ENCODE measurements around the gene C2CD4C.

DNA sequence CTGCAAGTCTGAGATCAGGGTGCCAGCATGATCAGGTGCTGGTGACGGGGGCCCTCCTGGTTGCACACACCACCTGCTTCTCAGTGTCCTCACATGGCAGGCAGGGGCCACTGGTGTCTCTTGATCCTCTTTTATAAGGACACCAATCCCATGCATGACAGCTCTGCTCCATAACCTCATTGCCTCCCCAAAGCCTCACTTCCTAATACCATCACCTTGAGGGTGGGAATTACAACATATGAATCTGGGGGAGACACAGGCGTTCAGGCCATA, 49.4 kb downstream of the C2CD4C start:
- TF ChIP-seq POLR2A (IDR thresholded peaks at IDR 0.05): no peak
- TF ChIP-seq, protein P1, sequence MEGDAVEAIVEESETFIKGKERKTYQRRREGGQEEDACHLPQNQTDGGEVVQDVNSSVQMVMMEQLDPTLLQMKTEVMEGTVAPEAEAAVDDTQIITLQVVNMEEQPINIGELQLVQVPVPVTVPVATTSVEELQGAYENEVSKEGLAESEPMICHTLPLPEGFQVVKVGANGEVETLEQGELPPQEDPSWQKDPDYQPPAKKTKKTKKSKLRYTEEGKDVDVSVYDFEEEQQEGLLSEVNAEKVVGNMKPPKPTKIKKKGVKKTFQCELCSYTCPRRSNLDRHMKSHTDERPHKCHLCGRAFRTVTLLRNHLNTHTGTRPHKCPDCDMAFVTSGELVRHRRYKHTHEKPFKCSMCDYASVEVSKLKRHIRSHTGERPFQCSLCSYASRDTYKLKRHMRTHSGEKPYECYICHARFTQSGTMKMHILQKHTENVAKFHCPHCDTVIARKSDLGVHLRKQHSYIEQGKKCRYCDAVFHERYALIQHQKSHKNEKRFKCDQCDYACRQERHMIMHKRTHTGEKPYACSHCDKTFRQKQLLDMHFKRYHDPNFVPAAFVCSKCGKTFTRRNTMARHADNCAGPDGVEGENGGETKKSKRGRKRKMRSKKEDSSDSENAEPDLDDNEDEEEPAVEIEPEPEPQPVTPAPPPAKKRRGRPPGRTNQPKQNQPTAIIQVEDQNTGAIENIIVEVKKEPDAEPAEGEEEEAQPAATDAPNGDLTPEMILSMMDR (IDR thresholded peaks at IDR 0.05): no peak

Measured in adrenal gland (tissue), 5 donors.